Activated T-cell treated with anti-CD3 and anti-CD28 coated beads for 24 hours (primary cell): Measurements from ENCODE around the gene HTR6.

Source experiments
- DNase-seq: peaks from one replicate; pipeline ENCODE4 v3.0.0-alpha.2; 2020; ENCODE audit warnings: low read depth

Gene HTR6

GRCh38 chr1:19688041-19688842 is 23.6 kb downstream of the HTR6 start:
- DNase-seq: no peak

- no peak for DNase-seq
Measured at GRCh38 chr1:19689085-19689757, 24.5 kb downstream of the HTR6 start.

- no peak for DNase-seq
Measured at GRCh38 chr1:19689856-19690255, 25.2 kb downstream of the HTR6 start.

- DNase-seq: no peak
Measured at GRCh38 chr1:19690342-19690741, 25.7 kb downstream of the HTR6 start.

- DNase-seq: no peak
Measured at GRCh38 chr1:19694298-19694697, 29.6 kb downstream of the HTR6 start.

GRCh38 chr1:19695772-19696171 is 31.1 kb downstream of the HTR6 start:
- DNase-seq: no peak

GRCh38 chr1:19696820-19697219 is 32.1 kb downstream of the HTR6 start:
- DNase-seq: no peak

GRCh38 chr1:19698181-19698580 is 33.5 kb downstream of the HTR6 start:
- no peak for DNase-seq

- no peak for DNase-seq
Measured at GRCh38 chr1:19700079-19700777, 35.6 kb downstream of the HTR6 start.

- DNase-seq: no peak
Measured at GRCh38 chr1:19703280-19703679, 38.6 kb downstream of the HTR6 start.

GRCh38 chr1:19704247-19705113 is 39.8 kb downstream of the HTR6 start:
- DNase-seq: peak; percentile 42

- DNase-seq: no peak
Measured at GRCh38 chr1:19705464-19705863, 40.8 kb downstream of the HTR6 start.

- DNase-seq: no peak
Measured at GRCh38 chr1:19706136-19706535, 41.5 kb downstream of the HTR6 start.

- DNase-seq: no peak
Measured at GRCh38 chr1:19708567-19709110, 44.0 kb downstream of the HTR6 start.

GRCh38 chr1:19709260-19709793 is 44.7 kb downstream of the HTR6 start:
- DNase-seq: no peak

- peak; percentile 15 for DNase-seq
Measured at GRCh38 chr1:19710825-19711611, 46.3 kb downstream of the HTR6 start.

- DNase-seq: no peak
Measured at GRCh38 chr1:19712928-19713327, 48.3 kb downstream of the HTR6 start.

GRCh38 chr1:19715334-19716203 is 50.9 kb downstream of the HTR6 start:
- DNase-seq: peak; percentile 77

GRCh38 chr1:19717467-19717866 is 52.8 kb downstream of the HTR6 start:
- no peak for DNase-seq

GRCh38 chr1:19720174-19720573 is 55.5 kb downstream of the HTR6 start:
- no peak for DNase-seq
